HG02763 (cell line): ENCODE results near the gene OTULINL.

Source experiments
- ATAC-seq: cut with Tn5 transposase; IDR thresholded peaks from one replicate; pipeline ENCODE4 v1.9.1; 2021; ENCODE audit warnings: mild to moderate bottlenecking, moderate library complexity; ENCODE audit not compliant: unreplicated experiment

The OTULINL gene

DNA sequence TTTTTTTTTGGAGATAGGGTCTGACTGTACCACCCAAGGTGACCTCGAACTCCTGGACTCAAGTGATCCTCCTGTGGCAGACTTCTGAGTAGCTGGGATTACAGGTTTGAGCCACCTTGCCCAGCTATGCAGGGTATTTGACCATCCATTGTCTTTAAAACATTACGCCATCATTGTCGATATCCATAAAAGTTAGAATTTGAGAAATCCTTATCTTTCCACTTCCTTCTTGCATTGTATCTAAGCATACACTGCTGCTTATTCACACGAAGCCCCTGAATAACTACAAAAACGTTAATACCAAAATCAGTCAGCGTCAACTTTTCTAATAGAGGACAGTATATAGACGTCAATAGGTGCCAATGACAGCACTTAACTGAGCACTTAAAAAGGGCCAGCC, 5.4 kb upstream of the OTULINL start:
- no peak for ATAC-seq

DNA sequence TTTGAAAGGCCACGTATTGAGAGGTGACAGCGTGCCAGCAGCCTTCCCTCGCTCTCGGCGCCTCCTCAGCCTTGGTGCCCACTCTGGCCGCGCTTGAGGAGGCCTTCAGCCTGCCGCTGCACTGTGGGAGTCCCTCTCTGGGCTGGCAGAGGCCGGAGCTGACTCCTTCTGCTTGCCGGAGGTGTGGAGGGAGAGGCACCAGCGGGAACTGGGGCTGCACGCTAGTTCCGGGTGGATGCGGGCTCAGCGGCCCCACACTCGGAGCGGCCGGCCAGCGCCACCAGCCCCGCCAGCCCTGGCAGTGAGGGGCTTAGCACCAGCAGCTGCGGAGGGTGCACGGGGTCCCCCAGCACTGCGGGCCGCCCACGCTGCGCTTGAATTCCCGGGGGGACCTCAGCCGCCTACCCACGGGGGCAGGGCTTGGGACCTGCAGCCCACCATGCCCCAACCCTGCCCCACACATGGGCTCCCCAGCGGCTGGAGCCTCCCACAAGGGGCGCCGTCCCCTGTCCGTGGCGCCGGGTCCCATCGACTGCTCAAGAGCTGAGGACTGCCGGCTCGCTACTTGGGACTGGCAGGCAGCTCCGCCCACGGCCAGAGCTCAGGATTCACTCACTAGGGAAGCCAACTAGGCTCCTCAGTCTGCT, 4.4 kb upstream of the OTULINL start:
- no peak for ATAC-seq

GRCh38 chr5:14577971-14578370, 3.6 kb upstream of the OTULINL start:
- no peak for ATAC-seq

DNA sequence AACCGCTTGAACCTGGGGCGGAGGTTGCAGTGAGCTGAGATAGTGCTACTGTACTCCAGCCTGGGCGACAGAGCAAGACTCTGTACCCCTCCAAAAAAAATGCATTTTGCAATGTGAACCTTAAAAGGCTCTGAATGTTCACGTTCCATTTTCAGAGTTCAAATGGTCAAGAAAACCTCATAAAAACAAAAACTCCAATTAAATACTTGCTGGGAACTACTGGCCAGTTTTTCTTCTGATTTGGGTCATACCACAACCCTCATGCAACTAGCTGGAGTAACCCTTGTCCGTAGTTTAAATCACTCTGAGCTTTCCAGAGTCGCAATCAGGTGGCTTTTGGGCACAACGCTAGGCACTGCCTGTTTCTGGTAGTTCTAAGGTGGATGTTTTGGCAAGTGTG, 2.3 kb upstream of the OTULINL start:
- no peak for ATAC-seq

DNA sequence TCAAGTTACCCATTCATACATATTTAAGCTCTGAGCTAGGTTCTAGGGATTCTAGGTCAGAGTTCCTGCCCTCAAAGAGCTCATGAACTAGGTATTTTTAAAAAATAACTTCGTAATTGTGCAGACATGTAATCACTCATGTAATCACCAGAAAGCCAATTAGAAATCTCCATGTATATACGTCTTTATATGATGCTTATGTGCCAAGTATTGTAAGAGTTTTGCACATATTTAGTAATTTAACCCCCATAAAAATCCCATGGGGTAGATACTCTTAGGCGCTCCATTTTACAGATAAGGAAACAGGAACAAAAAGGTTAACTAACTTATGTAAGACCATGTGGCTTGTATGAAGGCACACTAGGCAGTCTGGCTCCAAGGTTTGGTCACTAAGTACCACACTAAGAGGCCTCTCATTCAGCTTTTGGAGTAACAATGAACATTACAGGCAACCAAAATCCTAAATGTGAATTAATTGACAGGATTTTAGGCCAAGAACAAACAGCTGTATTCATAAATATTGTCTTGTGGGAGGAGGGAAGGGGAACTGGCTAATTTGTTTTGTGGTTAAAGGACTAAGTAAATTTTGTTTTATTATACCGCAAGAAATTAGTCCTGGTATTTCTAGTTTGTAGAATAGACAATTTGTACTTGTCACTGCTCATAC, 1.7 kb upstream of the OTULINL start:
- no peak for ATAC-seq

- no peak for ATAC-seq
Observed at GRCh38 chr5:14580398-14581034, 1.1 kb upstream of the OTULINL start.

DNA sequence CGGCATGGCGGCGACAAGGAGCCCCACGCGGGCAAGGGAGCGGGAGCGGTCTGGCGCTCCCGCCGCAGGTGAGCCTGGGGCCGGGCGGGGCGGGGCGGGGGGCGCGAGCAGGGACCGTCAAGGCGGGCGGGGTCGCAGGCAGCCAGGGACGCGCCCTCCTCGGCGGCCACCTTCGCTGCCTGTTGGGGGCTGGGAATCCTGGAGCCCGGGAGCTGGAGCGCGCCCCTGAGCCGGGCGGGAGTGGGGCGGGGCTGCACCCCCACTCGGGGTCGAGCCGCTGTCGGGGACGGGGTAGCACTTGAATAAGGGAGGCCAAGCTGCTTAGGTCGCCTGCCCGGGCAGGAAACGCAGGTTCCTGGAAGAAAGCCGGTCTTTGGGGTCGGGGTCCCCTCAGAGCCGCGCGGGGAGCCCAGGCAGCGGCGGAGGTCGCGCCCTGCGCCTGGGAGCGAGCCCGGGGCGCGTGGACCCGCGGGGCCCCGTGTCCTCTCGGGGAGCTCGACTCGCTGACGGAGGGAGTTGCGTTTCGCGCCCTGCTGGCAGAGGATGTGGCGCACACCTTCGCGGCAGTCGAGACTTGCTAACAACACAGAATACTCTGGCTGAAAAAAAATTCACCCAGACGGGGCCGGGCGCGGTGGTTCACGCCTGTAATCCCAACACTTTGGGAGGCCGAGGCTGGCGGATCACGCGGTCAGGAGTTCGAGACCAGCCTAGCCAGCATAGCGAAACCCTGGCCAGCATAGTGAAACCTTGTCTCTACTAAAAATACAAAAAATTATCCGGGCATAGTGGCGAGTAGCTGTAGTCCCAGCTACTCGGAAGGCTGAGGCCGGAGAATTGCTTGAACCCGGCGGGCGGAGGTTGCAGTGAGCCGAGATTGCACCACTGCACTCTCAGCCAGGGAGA, 552 bp downstream of the OTULINL start:
- peak; percentile 45 for ATAC-seq

- ATAC-seq = no peak
Observed at GRCh38 chr5:14582797-14583137, 1.2 kb downstream of the OTULINL start.

DNA sequence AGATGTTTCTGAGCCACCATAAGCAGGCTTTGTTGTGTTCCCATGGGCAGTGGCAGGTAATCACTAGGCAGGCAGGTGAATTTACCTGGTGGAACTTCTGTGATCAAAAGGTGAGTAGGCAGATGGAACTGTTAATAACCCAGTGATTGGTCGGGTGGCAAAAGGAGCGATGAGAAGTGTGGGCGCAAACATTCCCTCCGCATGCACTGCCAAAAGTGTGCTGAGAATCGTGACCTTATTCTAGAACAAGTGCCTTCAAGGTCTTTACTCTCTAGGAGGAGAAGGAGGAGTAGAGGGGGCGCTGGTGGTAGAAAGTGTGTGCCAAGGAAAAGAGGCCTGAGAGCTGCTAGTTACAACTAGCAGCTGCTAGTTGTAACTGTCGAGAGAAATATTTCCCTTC, 3.3 kb downstream of the OTULINL start:
- no peak for ATAC-seq

- ATAC-seq = no peak
Observed at GRCh38 chr5:14587150-14587549, 5.6 kb downstream of the OTULINL start.

- peak; percentile 56 for ATAC-seq
Observed at GRCh38 chr5:14588145-14588544, 6.6 kb downstream of the OTULINL start.

- ATAC-seq = no peak
Observed at GRCh38 chr5:14588758-14589543, 7.4 kb downstream of the OTULINL start.

DNA sequence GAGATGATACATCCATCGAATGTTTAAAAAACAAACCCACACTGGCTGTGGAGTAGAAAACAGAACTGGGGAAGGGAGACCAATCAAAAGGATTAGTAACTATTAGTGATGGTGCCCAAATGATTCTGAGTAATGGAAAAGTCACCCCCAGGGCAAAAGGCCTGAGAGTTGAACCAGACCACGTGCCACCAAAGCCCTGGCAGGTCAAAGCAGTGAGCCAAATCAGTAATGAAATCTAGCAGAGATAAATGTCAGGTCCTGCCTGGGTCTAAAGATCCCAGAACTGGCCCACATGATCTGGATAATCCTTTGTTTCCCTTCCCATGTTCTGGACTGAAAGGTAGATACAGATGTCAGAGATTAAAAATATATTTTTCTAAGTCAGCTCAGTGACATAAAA, 9.4 kb downstream of the OTULINL start:
- no peak for ATAC-seq

- ATAC-seq = no peak
Observed at GRCh38 chr5:14591548-14591947, 10.0 kb downstream of the OTULINL start.

DNA sequence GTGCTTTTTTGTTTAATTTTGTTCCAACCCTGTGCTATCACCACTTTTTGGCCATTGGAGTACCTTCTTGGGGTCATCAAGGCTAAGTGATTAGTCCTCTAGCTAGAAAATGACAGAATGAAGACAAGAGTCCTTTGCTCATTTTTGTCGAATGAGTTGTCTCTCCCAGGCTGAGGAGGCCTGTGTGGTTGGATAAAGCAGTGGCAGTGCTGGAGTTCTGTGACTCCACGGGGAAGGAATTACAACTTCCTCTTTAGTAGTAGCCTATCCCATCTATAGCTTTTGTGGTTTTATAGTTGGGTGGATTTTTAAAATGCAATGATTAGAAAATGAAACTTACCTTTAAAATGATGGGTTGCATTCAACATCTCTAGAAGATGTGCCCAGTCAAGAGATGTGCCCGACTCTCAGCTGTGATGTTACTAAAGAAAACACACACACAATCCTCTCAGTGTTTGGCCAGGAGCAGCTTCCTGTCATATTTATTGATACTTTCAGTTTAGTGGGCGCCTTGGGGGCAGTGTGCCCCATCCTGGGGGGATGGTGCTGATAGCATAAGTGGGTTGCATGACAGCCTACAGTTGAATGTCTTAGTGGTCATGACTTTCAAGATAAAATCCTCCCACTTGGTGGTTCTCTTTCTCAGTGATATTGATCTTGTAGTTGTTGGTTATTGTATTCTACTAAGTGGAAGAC, 11.9 kb downstream of the OTULINL start:
- ATAC-seq = no peak

DNA sequence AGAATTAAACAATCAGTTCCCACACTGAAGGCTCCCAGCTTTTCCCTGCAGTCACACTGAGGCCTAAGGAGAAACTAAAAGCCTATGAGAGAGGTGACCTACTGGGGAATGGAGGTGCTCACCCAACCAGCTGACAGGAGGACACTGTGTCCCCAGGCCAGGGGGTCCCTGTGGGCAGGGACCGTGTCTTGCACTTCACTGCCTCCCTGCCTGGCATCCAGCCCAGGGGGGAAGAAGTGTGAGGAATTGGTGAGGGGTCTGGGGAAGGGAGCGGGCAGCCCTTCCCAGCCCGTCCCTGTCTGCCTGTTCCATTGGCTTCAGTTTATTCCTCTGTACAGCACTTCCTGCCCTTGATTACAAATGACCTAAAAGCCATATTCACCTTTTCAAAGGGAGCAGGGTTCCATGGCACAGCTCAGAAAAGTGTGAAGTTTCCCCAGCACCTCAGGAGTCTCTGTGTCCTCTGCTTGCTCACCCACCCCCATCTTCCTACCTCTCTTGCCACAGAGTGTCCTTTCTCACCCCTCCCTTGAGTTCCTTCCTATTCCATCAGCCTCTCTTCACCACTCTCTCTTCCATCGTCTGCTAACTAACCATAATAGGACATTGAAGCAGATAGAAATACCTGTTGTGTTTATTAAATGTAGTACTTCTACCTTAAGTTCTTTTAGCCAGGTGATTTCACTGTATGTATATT, 12.9 kb downstream of the OTULINL start:
- ATAC-seq = no peak

- ATAC-seq = peak; percentile 81
Observed at GRCh38 chr5:14595189-14595588, 13.6 kb downstream of the OTULINL start.

DNA sequence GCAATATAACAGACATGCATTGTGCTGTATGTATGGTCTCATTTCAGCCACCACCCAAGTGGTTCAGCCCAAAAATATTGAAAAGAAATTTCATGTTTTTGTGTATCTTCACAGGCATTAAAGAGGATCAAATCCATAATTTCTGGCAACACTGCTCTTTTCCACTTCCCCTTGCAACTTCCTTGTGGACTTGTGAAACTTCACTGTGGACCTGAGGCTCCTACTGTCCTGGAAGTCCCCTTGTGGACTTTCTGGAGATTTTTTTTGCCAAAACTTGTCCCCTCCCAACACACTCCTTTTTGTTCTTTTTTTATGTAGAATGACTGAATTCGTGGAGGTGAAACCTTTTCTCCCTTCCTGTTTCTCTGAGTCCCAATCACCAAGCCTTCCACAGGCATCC, 14.3 kb downstream of the OTULINL start:
- ATAC-seq = no peak

- ATAC-seq = no peak
Observed at GRCh38 chr5:14597080-14597479, 15.5 kb downstream of the OTULINL start.
